ENCODE data around the gene TMEM30B.

The TMEM30B gene

DNA sequence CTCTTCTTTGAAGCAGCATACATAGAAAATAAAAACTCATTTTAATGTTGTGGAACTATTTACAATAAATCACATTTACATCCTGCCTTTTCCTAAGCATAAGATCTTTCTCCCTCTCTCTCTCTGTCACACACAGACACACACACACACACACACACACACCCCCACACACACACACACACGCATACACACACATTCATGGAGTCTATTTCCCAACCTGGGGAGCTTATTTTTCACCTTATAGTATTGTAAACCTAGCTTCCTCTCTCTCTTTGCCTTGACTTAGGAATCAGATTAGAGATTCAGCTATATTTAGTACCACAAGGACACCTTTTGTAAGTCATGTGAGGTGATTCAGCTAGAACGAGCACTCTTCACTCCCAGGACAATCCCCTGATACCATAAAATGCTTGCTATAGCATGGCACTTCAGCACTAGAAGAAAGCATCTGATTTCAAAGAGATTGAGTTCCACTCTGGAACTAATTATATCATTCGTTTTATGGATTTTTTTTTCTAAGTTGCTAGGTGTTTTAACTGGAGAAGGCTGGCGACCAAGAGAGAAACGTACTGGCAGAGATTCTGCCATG is 23.6 kb downstream of the TMEM30B start:
- no peaks in the 10 kb centered on the region for H3K27me3 ChIP-seq (ENCODE audit: insufficient read depth, low read length)
- H3K9ac ChIP-seq (ENCODE audit: low read length): no peak overlapping the region
- no peak for TF ChIP-seq EZH2 (IDR thresholded peaks at IDR 0.05; ENCODE audit: borderline replicate concordance, low read length)
- TF ChIP-seq, protein P1, sequence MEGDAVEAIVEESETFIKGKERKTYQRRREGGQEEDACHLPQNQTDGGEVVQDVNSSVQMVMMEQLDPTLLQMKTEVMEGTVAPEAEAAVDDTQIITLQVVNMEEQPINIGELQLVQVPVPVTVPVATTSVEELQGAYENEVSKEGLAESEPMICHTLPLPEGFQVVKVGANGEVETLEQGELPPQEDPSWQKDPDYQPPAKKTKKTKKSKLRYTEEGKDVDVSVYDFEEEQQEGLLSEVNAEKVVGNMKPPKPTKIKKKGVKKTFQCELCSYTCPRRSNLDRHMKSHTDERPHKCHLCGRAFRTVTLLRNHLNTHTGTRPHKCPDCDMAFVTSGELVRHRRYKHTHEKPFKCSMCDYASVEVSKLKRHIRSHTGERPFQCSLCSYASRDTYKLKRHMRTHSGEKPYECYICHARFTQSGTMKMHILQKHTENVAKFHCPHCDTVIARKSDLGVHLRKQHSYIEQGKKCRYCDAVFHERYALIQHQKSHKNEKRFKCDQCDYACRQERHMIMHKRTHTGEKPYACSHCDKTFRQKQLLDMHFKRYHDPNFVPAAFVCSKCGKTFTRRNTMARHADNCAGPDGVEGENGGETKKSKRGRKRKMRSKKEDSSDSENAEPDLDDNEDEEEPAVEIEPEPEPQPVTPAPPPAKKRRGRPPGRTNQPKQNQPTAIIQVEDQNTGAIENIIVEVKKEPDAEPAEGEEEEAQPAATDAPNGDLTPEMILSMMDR (IDR thresholded peaks at IDR 0.05; ENCODE audit: low read length): no peak
- no peaks in the 10 kb centered on the region for H3K9me3 ChIP-seq (ENCODE audit: low read length)
- H2AFZ ChIP-seq (ENCODE audit: low read length): no peak overlapping the region
- peaks cover 11% of the 10 kb centered on the region for H3K4me1 ChIP-seq (ENCODE audit: insufficient read depth, low read length, severe bottlenecking)
- no peaks in the 10 kb centered on the region for H3K79me2 ChIP-seq (ENCODE audit: insufficient read depth, low read length)
- no peak overlapping the region for H3K4me2 ChIP-seq (ENCODE audit: low read length)
- no peaks in the 10 kb centered on the region for H4K20me1 ChIP-seq (ENCODE audit: insufficient read depth, low read length)
- no peaks in the 10 kb centered on the region for H3F3A ChIP-seq (ENCODE audit: insufficient read depth, low read length)
- H3K27ac ChIP-seq (ENCODE audit: low read depth, low read length, poor library complexity, severe bottlenecking): no peak overlapping the region
- H3K9me2 ChIP-seq (ENCODE audit: low read depth, low read length): no peaks in the 10 kb centered on the region
- no peaks in the 10 kb centered on the region for H3K36me3 ChIP-seq (ENCODE audit: insufficient read depth, low read length)
- no peak overlapping the region for H3K4me3 ChIP-seq (ENCODE audit: low read depth, low read length, poor library complexity, severe bottlenecking)

DNA sequence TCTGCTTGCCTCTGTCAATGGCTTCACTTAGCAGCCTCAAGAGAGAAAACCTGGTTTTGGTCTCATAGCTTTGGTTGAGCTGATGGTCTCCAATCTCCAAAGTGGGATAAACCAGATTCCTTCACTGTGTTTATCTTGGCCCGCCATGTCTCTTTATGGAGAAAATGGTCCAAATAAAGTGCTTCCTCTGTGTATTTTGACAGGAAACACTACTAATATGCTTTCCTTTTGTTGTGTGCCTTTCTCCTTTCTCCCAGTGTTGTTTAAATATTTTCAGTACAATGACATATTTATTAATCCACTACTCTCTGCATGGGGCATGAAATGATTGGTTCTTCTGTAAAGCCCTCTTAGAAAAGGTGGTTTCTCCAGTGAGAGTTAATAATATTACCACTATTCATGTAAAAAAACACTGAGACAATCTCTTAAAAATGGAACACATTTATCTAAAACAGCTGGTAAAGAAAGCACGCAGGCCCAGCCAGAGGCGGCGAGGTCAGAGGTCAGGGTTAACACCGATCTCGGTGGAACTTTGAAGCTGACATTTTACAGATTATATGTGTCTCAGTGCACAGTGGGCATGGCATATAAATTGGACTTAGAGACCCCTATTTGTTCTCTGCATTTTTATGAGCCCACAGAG is 24.2 kb downstream of the TMEM30B start:
- no peak overlapping the region for H3K4me2 ChIP-seq (ENCODE audit: low read length)
- H2AFZ ChIP-seq (ENCODE audit: low read length): no peak overlapping the region
- H3K4me3 ChIP-seq (ENCODE audit: low read depth, low read length, poor library complexity, severe bottlenecking): no peak overlapping the region
- peaks cover 14% of the 10 kb centered on the region for H3K4me1 ChIP-seq (ENCODE audit: insufficient read depth, low read length, severe bottlenecking)
- no peaks in the 10 kb centered on the region for H3F3A ChIP-seq (ENCODE audit: insufficient read depth, low read length)
- no peaks in the 10 kb centered on the region for H3K27me3 ChIP-seq (ENCODE audit: insufficient read depth, low read length)
- H3K9me3 ChIP-seq (ENCODE audit: low read length): no peaks in the 10 kb centered on the region
- TF ChIP-seq EZH2 (IDR thresholded peaks at IDR 0.05; ENCODE audit: borderline replicate concordance, low read length): no peak
- TF ChIP-seq, protein P1 (IDR thresholded peaks at IDR 0.05; ENCODE audit: low read length): no peak
- no peaks in the 10 kb centered on the region for H3K36me3 ChIP-seq (ENCODE audit: insufficient read depth, low read length)
- no peak overlapping the region for H3K27ac ChIP-seq (ENCODE audit: low read depth, low read length, poor library complexity, severe bottlenecking)
- no peak overlapping the region for H3K9ac ChIP-seq (ENCODE audit: low read length)
- no peaks in the 10 kb centered on the region for H3K9me2 ChIP-seq (ENCODE audit: low read depth, low read length)
- no peaks in the 10 kb centered on the region for H4K20me1 ChIP-seq (ENCODE audit: insufficient read depth, low read length)
- H3K79me2 ChIP-seq (ENCODE audit: insufficient read depth, low read length): no peaks in the 10 kb centered on the region

DNA sequence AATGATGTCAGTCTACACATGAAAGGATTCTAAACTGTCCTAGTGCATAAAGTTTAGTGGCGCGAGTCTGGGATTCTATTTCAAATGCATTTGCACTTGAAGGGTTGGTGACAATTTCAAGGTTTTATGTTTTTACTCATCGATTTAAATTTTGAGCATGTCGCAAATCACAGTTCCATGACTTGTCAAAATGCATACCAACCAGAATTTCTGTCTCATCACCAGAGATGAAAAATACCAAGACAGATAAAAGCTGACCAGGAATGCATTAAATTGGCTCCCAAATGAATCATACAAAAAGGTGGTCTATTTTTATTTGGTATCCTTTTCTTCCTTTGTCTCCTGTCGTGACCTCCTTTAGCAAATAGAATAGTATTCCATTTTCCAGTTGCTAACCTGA is 25.2 kb downstream of the TMEM30B start:
- no peak overlapping the region for H2AFZ ChIP-seq (ENCODE audit: low read length)
- no peak overlapping the region for H3K27ac ChIP-seq (ENCODE audit: low read depth, low read length, poor library complexity, severe bottlenecking)
- no peaks in the 10 kb centered on the region for H3F3A ChIP-seq (ENCODE audit: insufficient read depth, low read length)
- no peaks in the 10 kb centered on the region for H3K9me2 ChIP-seq (ENCODE audit: low read depth, low read length)
- no peak overlapping the region for H3K9ac ChIP-seq (ENCODE audit: low read length)
- TF ChIP-seq, protein P1 (IDR thresholded peaks at IDR 0.05; ENCODE audit: low read length): no peak
- H3K4me3 ChIP-seq (ENCODE audit: low read depth, low read length, poor library complexity, severe bottlenecking): no peak overlapping the region
- peaks cover 14% of the 10 kb centered on the region for H3K4me1 ChIP-seq (ENCODE audit: insufficient read depth, low read length, severe bottlenecking)
- H3K4me2 ChIP-seq (ENCODE audit: low read length): no peak overlapping the region
- no peaks in the 10 kb centered on the region for H3K79me2 ChIP-seq (ENCODE audit: insufficient read depth, low read length)
- no peaks in the 10 kb centered on the region for H3K36me3 ChIP-seq (ENCODE audit: insufficient read depth, low read length)
- H3K9me3 ChIP-seq (ENCODE audit: low read length): no peaks in the 10 kb centered on the region
- H3K27me3 ChIP-seq (ENCODE audit: insufficient read depth, low read length): no peaks in the 10 kb centered on the region
- no peaks in the 10 kb centered on the region for H4K20me1 ChIP-seq (ENCODE audit: insufficient read depth, low read length)

Data from OCI-LY1 (cell line).